Measurements from ENCODE around the gene MYH2. TPM values are rescaled to one million over a fixed set of nuclear protein-coding genes. Genes with fewer than 3 reads are reported as not detected.
A peak's percentile ranks its signal among the peaks of the same experiment; 100 is the strongest.

Gene MYH2
- total and polyA plus RNA-seq, 8 donors: 0.05 to 0.17 TPM; not detected in 6

DNA sequence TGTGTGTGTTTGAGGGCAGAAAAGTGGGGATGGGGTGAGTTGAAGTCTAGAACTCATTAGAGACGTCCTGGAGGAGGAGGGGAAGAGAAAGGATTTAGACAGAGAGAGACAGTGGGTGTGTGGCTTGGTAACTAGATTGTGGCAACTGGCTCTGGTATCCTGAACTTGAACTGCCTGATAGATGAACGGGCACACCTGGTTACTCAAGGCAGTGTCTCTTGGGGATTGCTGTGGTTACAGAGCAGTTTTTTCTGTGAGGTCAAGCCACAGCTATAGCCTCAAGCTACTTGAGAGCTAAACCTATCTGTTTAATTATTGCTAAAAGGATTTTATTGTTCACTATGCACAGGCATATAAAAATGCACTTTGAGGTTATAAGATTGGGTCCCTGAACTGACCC is 29.8 kb upstream of the MYH2 start:
- no peak for ATAC-seq
- no peak for DNase-seq
- Histone ChIP-seq H3K4me1 (no peaks in the 10 kb centered on the region), H3K9me3 (no peaks in the 10 kb centered on the region), H3K36me3 (no peaks in the 10 kb centered on the region), H3K27me3 (peaks cover 0 to 15% of the 10 kb centered on the region in 2 donors), H3K27ac (no peak overlapping the region), H3K4me3 (no peak overlapping the region)
- intact Hi-C loops (cut with DNase I): no loop called here
- TF ChIP-seq, protein P1, sequence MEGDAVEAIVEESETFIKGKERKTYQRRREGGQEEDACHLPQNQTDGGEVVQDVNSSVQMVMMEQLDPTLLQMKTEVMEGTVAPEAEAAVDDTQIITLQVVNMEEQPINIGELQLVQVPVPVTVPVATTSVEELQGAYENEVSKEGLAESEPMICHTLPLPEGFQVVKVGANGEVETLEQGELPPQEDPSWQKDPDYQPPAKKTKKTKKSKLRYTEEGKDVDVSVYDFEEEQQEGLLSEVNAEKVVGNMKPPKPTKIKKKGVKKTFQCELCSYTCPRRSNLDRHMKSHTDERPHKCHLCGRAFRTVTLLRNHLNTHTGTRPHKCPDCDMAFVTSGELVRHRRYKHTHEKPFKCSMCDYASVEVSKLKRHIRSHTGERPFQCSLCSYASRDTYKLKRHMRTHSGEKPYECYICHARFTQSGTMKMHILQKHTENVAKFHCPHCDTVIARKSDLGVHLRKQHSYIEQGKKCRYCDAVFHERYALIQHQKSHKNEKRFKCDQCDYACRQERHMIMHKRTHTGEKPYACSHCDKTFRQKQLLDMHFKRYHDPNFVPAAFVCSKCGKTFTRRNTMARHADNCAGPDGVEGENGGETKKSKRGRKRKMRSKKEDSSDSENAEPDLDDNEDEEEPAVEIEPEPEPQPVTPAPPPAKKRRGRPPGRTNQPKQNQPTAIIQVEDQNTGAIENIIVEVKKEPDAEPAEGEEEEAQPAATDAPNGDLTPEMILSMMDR (IDR thresholded peaks at IDR 0.05): no peak

DNA sequence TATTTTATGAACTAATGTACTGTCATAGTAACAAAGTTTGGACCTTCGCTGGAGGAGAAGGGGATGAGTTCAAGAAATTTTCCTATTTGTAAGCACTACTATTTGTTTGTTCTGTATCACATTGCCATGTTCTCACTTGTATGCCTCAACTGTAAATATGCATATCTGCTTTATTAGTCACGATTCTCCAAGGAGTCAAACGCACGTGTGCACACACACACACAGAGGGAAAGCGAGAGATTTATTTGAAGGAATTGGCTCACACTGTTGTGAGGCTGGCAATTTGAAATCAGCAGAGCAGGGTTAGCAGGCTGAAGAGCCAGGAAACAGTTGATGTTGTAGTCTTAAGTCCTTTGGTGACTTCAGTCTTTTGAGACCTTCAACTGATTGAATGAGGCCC is 24.9 kb upstream of the MYH2 start:
- intact Hi-C loops (cut with DNase I): no loop called here
- TF ChIP-seq, protein P1 (IDR thresholded peaks at IDR 0.05): no peak

GRCh38 chr17:10563991-10564660 is 14.7 kb upstream of the MYH2 start:
- no peak for DNase-seq
- Histone ChIP-seq H3K4me3 (no peak overlapping the region), H3K4me1 (no peaks in the 10 kb centered on the region), H3K27me3 (peaks cover 0 to 10% of the 10 kb centered on the region in 2 donors), H3K27ac (no peak overlapping the region), H3K9me3 (no peaks in the 10 kb centered on the region), H3K36me3 (no peaks in the 10 kb centered on the region)
- TF ChIP-seq, protein P1 (IDR thresholded peaks at IDR 0.05): no peak
- ATAC-seq: no peak
- intact Hi-C loops (cut with DNase I): no loop called here

More for the DNA sequence above, 24.9 kb upstream of the MYH2 start:
- no peak for ATAC-seq
- Histone ChIP-seq H3K9me3 (no peaks in the 10 kb centered on the region), H3K4me1 (no peaks in the 10 kb centered on the region), H3K27ac (no peak overlapping the region), H3K36me3 (no peaks in the 10 kb centered on the region), H3K27me3 (peaks cover 0 to 28% of the 10 kb centered on the region in 2 donors), H3K4me3 (no peak overlapping the region)
- DNase-seq: no peak

DNA sequence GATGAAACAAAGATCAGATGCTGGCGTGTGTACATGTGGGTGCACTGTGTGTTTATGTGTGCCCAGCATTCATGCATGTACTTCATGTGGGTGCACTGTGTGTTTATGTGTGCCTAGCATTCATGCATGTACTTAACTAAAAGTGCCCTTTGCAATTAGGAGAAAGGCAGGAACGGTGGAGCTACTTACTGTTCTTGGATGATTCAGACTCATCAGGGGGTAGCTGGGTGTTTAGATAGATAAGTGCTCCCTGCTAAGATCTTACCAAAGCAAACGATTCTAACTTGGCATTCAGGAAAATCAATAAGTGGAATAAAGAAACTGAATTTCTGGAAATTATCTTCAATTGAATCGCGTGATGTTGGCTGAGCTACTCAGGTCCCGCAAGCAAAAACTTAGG is 8.6 kb upstream of the MYH2 start:
- ATAC-seq (no peak), DNase-seq (no peak)
- TF ChIP-seq, protein P1 (IDR thresholded peaks at IDR 0.05): no peak
- no peaks in the 10 kb centered on the region for H3K9me3 ChIP-seq
- H3K27ac ChIP-seq: no peak overlapping the region
- no peaks in the 10 kb centered on the region for H3K4me1 ChIP-seq
- H3K36me3 ChIP-seq: no peaks in the 10 kb centered on the region
- no peaks in the 10 kb centered on the region for H3K27me3 ChIP-seq
- no peak overlapping the region for H3K4me3 ChIP-seq
- intact Hi-C loops (cut with DNase I): no loop called here

GRCh38 chr17:10557422-10557821 is 8.0 kb upstream of the MYH2 start:
- no peaks in the 10 kb centered on the region for H3K27me3 ChIP-seq
- no peak overlapping the region for H3K4me3 ChIP-seq
- intact Hi-C loops (cut with DNase I): no loop called here
- TF ChIP-seq, protein P1 (IDR thresholded peaks at IDR 0.05): no peak
- DNase-seq: no peak
- H3K4me1 ChIP-seq: no peaks in the 10 kb centered on the region
- H3K27ac ChIP-seq: no peak overlapping the region
- H3K9me3 ChIP-seq: no peaks in the 10 kb centered on the region
- H3K36me3 ChIP-seq: no peaks in the 10 kb centered on the region
- peak; percentile 35 for ATAC-seq
